HG02884 (cell line): ENCODE results near the gene GATC.
A peak's percentile ranks its signal among the peaks of the same experiment; 100 is the strongest.

Source experiments
- ATAC-seq: cut with Tn5 transposase; IDR thresholded peaks from one replicate; pipeline ENCODE4 v1.9.1; 2021; ENCODE audit warnings: mild to moderate bottlenecking, moderate library complexity; ENCODE audit not compliant: unreplicated experiment

The GATC gene

DNA sequence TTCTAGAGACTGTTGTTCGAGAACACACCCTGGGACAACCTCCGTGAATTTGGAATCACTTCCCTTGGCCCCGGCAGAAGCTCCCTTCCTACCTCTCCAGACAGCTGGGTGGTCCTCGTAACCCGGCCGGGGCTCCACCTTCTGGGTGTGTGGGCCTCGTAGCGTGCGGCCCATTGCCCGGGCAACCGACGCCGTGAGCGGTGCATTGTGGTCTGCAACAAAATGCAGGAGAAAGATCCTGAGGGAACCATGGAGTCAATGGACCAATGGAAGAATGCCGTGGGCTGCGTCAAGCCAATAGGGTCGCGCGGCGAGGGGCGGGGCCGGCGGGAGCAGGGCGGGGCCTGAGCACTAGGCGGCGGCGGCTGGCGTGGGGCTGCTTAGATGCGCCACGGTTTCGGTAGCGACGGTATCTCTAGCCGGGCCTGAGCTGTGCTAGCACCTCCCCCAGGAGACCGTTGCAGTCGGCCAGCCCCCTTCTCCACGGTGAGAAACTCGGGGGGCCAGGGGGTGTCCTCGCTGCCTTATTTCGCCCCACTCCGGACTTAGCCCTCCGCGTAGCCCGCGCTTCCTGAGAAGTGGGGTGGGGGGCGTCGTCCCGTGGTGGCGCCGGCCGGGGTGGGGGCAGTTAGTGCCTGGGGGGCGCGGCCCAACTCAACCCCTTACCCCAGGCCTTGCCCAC is 49.6 kb downstream of the GATC start, which contains the start of gene DYNLL1:
Gene DYNLL1 (plus strand): TSS at position 383 of the 682 bp plus-strand sequence. CDS start 309 bp downstream, outside the sequence.
- ATAC-seq, result peak; percentile 86

GRCh38 chr12:120496413-120497340 is 50.4 kb downstream of the GATC start:
- ATAC-seq, result no peak

DNA sequence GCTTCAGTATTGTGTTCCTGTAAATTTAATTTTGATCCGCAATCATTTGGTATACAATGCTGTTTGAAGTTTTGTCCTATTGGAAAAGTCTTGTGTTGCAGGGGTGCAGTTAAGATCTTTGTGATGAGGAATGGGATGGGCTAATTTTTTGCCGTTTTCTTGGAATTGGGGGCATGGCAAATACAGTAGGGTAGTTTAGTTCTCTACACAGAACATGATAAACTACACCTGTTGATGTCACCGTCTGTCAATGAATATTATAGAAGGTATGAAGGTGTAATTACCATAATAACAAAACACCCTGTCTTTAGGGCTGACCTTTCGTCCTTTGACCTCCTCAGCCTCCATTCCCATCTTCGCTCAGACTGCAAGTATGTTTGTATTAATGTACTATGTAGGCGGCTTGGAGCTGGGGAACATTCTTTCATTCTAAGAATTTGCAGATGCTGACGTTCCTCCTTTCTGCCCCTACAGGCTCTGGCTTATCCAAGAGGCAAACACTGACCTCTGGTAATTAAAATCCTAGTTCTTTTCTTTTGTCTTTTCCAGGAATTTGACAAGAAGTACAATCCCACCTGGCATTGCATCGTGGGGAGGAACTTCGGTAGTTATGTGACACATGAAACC is 51.4 kb downstream of the GATC start:
- no peak for ATAC-seq

DNA sequence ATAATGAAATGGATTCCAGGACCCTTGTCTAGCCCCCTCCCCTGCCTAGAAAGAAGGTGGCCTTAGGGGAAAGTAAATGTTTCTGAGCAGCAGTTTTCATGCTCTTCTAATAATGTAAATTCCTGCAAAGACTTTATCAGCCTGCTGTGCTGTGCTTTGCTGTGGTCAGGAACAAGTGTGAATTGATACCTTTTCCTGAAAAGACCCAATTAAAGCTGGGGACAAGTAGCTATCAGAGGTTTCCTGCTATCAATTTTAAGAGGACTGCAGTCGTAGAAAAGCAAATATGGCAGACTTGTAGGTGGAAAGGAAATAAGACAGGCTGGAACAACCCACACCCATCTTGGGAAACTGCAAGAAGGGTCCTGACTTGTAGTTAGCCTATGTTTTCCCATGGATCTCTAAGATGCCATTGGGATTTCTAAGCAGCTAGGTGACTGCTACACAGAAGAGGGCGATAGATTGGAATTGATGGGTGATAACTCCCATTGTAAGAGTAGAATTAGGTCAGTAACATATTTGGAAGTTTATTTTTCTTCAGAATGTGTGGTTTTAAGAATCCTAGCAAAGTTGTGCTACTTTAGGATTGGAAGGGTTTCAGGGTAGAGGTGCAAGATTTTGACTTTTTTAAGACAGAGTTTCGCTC is 52.7 kb downstream of the GATC start:
- ATAC-seq, result no peak

GRCh38 chr12:120500581-120500980 is 54.3 kb downstream of the GATC start:
- no peak for ATAC-seq

GRCh38 chr12:120504587-120504986 is 58.3 kb downstream of the GATC start:
- no peak for ATAC-seq

DNA sequence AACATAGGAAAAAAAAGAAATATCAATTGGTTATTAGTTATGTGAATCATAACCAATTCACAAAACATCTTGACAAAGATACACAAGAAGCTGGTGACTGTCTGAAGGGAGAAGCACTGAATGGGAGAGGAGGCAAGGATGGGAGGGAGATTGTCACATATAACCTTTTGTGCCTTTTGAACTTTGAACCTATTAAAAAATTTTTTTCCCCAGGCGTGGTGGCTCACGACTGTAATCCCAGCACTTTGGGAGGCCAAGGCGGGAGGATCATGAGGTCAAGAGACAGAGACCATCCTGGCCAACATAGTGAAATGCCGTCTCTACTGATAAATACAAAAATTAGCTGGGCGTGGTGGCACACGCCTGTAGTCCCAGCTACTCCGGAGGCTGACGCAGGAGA is 62.3 kb downstream of the GATC start:
- no peak for ATAC-seq
